Inflammatory macrophage (primary cell): Measurements from ENCODE around the gene ADRB2.
A peak's percentile ranks its signal among the peaks of the same experiment; 100 is the strongest.

ENCODE experiments used
- DNase-seq, 2 donors: peaks; one replicate each; pipeline ENCODE4 v3.0.0-alpha.2; 2020 to 2022

ADRB2 gene

GRCh38 chr5:148856009-148856367 lies 29.6 kb downstream of the ADRB2 start:
- no peak for DNase-seq

- DNase-seq, result no peak
These were observed 30.0 kb downstream of the ADRB2 start for GRCh38 chr5:148856424-148856823.

GRCh38 chr5:148857474-148857873 lies 31.1 kb downstream of the ADRB2 start:
- DNase-seq, result no peak

GRCh38 chr5:148858106-148858505 lies 31.7 kb downstream of the ADRB2 start:
- DNase-seq, result no peak

GRCh38 chr5:148858547-148858946 lies 32.1 kb downstream of the ADRB2 start:
- DNase-seq, result no peak

- DNase-seq, result peak; percentile 12 to 46
These were observed 33.3 kb downstream of the ADRB2 start for GRCh38 chr5:148859703-148860102.

GRCh38 chr5:148860599-148860998 lies 34.2 kb downstream of the ADRB2 start:
- DNase-seq, result no peak

- DNase-seq, result no peak
These were observed 34.7 kb downstream of the ADRB2 start for GRCh38 chr5:148861088-148861487.

GRCh38 chr5:148861696-148862095 lies 35.3 kb downstream of the ADRB2 start:
- no peak for DNase-seq

- DNase-seq, result no peak
These were observed 37.9 kb downstream of the ADRB2 start for GRCh38 chr5:148864113-148864841.

GRCh38 chr5:148866024-148866423 lies 39.6 kb downstream of the ADRB2 start:
- DNase-seq, result no peak

- no peak for DNase-seq
These were observed 46.7 kb downstream of the ADRB2 start for GRCh38 chr5:148873120-148873519.

GRCh38 chr5:148873690-148874485 lies 47.5 kb downstream of the ADRB2 start:
- no peak for DNase-seq

- DNase-seq, result no peak
These were observed 48.9 kb downstream of the ADRB2 start for GRCh38 chr5:148875205-148875875.

GRCh38 chr5:148877436-148877835 lies 51.0 kb downstream of the ADRB2 start:
- DNase-seq, result peak; percentile 54 to 63
